Nephron progenitor cell (in vitro differentiated cells): ENCODE measurements around the gene UBTD2.
A peak's percentile ranks its signal among the peaks of the same experiment; 100 is the strongest.
"Not testable (repeated sequence)": the region's sequence is repeated elsewhere in the genome, so short reads cannot be mapped to it uniquely, and the experiment has no call there.

ENCODE experiments used
- DNase-seq: peaks from one replicate; pipeline ENCODE4 v3.0.0; 2021
- H3K27ac Mint-ChIP-seq: 2 replicates; pipeline ENCODE4 v1.8.0; 2021; ENCODE audit warnings: mild to moderate bottlenecking, moderate library complexity, mixed read lengths
- H3K27me3 Mint-ChIP-seq: 2 replicates; pipeline ENCODE4 v1.8.0; 2021; ENCODE audit warnings: mild to moderate bottlenecking, low read depth, mixed read lengths; ENCODE audit not compliant: poor library complexity
- H3K36me3 Mint-ChIP-seq: 2 replicates; pipeline ENCODE4 v1.8.0; 2021; ENCODE audit warnings: low read depth, mixed read lengths
- H3K4me1 Mint-ChIP-seq: 2 replicates; pipeline ENCODE4 v1.8.0; 2021; ENCODE audit warnings: mixed read lengths
- H3K4me3 Mint-ChIP-seq: 2 replicates; pipeline ENCODE4 v1.8.0; 2021; ENCODE audit warnings: mild to moderate bottlenecking, moderate library complexity, mixed read lengths
- H3K9me3 Mint-ChIP-seq: 2 replicates; pipeline ENCODE4 v1.8.0; 2021; ENCODE audit warnings: mild to moderate bottlenecking, moderate library complexity, mixed read lengths
- CTCF ChIP-seq: fragments of 200-600 bp; sonication (generic); IDR thresholded peaks from 2 replicates; pipeline ENCODE4 v1.5.0; 2021; ENCODE audit warnings: antibody characterized with exemption

Gene UBTD2

DNA sequence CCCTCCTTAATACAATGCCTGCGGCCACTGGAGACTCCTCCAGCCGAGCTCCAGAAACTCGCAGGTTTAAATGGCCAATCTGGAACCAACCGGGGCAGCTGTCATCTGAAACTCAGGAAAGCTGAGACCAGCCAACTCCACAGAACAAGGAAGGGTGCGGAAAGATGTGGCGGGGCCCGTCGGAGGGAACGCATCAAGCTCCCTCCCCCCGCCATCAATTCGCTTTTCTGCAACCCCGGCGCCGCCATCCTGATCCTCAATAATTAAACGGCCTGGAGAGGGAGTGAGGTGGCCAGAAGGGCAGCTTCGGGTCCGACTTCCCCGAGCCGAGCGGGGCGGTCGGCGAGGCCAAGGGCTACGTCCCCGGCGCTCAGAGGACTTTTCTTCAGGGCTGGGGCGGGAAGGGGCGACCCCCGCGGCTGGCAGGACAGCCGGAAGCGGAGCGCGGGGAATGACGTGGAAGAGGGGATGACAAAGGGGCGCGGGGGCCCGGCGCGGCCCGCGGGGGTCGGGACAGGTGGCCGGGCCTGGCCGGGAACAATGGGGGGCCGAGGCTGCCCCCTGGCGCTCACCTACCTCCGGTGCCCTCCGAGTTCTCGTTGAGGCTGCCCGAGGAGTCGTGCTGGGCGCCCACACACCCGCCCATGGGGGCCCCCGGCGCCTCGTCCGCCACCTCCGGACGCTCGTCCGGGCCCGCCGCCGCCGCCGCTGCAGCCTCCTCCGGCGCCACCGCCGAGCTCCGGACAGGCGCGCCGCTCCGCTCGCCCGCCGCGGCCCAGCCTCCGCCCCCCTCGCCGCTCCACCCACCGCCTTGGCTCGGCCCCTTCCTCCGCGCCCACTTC lies at the start of gene UBTD2:
UBTD2 (minus strand) TSS at position 745 of the 842 bp plus-strand sequence; CDS start at position 646, 99 bp downstream.
- Mint-ChIP-seq H3K4me3 (peak within 1 kb of the TSS; percentile 98), H3K4me1 (peaks cover 43% of the 10 kb centered on the region), H3K36me3 (peaks cover 32% of the 10 kb centered on the region), H3K27ac (peak within 1 kb of the TSS; percentile 99), H3K27me3 (peaks cover 3% of the 10 kb centered on the region), H3K9me3 (peaks cover 3% of the 10 kb centered on the region)
- peak; percentile 88 for DNase-seq
- peak; percentile 32 for TF ChIP-seq CTCF

DNA sequence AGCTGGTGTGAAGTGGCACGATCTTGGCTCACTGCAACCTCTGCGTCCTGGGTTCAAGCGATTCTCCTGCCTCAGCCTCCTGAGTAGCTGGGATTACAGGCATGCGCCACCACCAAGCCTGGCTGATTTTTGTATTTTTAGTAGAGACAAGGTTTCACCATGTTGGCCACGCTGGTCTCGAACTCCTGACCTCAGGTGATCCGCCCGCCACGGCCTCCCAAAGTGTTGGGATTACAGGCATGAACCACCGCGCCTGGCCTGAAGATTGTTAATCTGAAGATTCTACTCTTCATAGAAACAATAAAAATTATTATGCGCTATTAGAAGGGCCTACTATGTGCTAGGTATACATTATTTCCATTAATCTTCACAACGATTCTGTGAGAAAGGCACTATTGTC lies 43.3 kb upstream of the UBTD2 start:
- not testable (repeated sequence) for H3K27me3 Mint-ChIP-seq, H3K36me3 Mint-ChIP-seq, H3K9me3 Mint-ChIP-seq, H3K4me3 Mint-ChIP-seq, DNase-seq, H3K27ac Mint-ChIP-seq
- peaks cover 14% of the 10 kb centered on the region for H3K4me1 Mint-ChIP-seq

DNA sequence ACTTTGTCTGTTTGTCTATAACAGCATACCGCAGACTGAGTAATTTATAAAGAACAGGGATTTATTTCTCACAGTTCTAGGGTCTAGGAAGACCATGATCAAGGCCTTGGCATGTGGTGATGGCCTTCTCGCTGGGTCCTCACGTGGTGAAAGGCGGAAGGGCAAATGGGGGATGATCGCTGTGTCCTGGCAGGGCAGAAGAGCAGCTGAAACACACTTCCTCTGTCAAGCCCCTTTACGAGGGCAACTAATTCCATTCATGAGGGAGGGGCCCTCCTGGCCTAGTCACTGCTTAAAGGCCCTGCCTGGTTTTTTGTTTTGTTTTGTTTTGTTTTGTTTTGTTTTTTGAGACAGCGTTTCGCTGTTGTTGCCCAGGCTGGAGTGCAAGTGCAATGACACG lies 41.9 kb upstream of the UBTD2 start:
- Mint-ChIP-seq H3K4me3 (no peak overlapping the region), H3K27ac (no peak overlapping the region), H3K4me1 (peaks cover 21% of the 10 kb centered on the region), H3K27me3 (peaks cover 5% of the 10 kb centered on the region), H3K36me3 (no peaks in the 10 kb centered on the region), H3K9me3 (no peaks in the 10 kb centered on the region)
- TF ChIP-seq CTCF: no peak
- DNase-seq: no peak

GRCh38 chr5:172322028-172322965 lies 38.7 kb upstream of the UBTD2 start:
- TF ChIP-seq CTCF: no peak
- Mint-ChIP-seq H3K9me3 (no peaks in the 10 kb centered on the region), H3K4me1 (peaks cover 21% of the 10 kb centered on the region), H3K27ac (peak overlapping the region; percentile 95), H3K4me3 (no peak overlapping the region), H3K27me3 (peaks cover 5% of the 10 kb centered on the region), H3K36me3 (no peaks in the 10 kb centered on the region)
- no peak for DNase-seq

GRCh38 chr5:172321593-172321992 lies 38.0 kb upstream of the UBTD2 start:
- Mint-ChIP-seq H3K36me3 (no peaks in the 10 kb centered on the region), H3K4me1 (peaks cover 21% of the 10 kb centered on the region), H3K27me3 (peaks cover 5% of the 10 kb centered on the region), H3K27ac (peak overlapping the region; percentile 44), H3K9me3 (no peaks in the 10 kb centered on the region), H3K4me3 (no peak overlapping the region)
- no peak for TF ChIP-seq CTCF
- no peak for DNase-seq

DNA sequence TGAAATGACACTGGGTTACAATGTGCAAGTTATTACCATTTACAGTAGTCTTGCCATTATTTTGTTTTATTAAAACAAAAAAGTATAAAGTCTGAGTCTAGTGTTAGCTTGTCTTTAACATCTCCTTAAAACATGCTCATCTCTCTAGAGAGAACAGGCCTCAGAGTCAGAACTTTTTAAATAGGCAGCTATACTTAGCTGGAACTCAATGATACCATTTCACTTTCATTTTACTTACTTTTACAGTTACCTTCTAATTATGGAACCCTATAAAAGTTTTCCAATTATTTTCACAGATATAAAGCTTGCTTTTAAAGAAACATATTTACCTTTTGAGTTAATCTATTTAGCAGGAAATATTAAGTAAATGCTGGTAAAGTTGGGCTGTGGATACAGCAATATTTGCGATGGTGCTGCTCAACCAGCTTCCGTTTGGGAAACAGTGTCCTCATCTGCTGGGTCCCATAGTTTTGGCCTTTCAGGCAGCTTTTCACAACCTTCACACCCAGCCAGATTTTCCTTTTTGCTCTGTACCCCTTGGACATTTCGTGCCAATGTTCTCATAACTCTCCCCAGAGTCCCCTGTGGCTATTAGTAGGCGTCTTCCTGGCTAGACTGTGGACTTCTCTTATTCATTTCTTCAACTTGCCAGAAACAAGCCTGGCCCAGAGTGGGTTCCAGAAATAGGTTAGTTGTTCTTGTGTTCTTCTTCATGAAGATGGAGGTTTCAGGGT lies 36.3 kb upstream of the UBTD2 start:
- Mint-ChIP-seq H3K27ac (no peak overlapping the region), H3K27me3 (peaks cover 5% of the 10 kb centered on the region)
- TF ChIP-seq CTCF: no peak

More for the DNA sequence above, 36.3 kb upstream of the UBTD2 start:
- H3K4me3 Mint-ChIP-seq: no peak overlapping the region
- H3K9me3 Mint-ChIP-seq: no peaks in the 10 kb centered on the region
- H3K4me1 Mint-ChIP-seq: peaks cover 31% of the 10 kb centered on the region
- no peaks in the 10 kb centered on the region for H3K36me3 Mint-ChIP-seq
- DNase-seq: no peak
